ENCODE measurements around the gene LRIT2.

GRCh38 chr10:84236807-84237198, 11.5 kb upstream of the LRIT2 start:
- TF ChIP-seq ATF3 (CRISPR knock-in tag; conservative IDR thresholded peaks at IDR 0.05) (no peak), CTCF (IDR thresholded peaks at IDR 0.05) (no peak), ETV6 (CRISPR knock-in tag; IDR thresholded peaks at IDR 0.05) (no peak), USF2 (CRISPR knock-in tag; IDR thresholded peaks at IDR 0.05) (no peak)
